ENCODE results near the gene DNAH12. TPM values are rescaled to one million over a fixed set of nuclear protein-coding genes. Genes with fewer than 3 reads are reported as not detected.

The DNAH12 gene
- total and polyA plus RNA-seq, 2 donors from 2014 or later, result 0.38 TPM; not detected in 1

DNA sequence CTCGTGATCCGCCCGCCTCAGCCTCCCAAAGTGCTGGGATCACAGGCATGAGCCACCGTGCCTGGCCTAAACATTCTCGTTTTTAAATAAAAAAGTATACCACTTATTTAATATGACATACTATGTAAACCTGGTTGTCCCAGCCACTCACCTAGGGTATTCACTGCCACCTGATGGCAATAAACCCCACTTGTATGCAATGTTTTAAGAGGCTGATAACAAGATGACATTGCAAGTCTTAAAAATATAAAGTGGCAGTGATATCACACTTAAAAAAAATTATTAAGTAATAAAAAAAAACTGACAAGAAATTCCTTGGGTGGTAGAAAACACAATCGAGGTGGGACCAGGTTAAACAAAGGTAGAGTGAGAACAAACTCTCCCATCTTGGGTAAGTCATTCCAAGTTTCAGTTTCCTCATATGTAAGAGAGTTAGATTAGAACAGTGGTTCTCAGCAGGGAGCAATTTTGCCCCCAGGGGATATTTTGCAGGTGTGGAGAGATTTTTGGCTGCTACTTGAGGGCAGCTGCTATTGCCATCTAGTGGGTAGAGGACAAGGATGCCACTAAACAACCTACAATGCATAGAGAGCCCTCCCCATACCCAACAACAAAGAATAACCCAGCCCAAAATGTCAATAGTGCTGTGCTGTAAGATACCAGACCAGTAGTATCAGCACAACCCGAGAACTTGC lies 38.5 kb upstream of the DNAH12 start:
- peak in 3 of 5 donors; percentile 23 to 28 (median 27) for DNase-seq
- intact Hi-C loops (cut with DNase I), result no loop called here
- peaks cover 0 to 4% (median 0%) of the 10 kb centered on the region in 3 donors for H3K36me3 ChIP-seq (ENCODE audit: control insufficient read depth in 2 of 3, insufficient read depth in 3 of 3, low read length in 3 of 3)
- H3K4me3 ChIP-seq (ENCODE audit: low read length in 3 of 3), result no peak overlapping the region
- H3K9ac ChIP-seq (ENCODE audit: low read length in 3 of 3), result no peak overlapping the region
- TF ChIP-seq, protein P1, sequence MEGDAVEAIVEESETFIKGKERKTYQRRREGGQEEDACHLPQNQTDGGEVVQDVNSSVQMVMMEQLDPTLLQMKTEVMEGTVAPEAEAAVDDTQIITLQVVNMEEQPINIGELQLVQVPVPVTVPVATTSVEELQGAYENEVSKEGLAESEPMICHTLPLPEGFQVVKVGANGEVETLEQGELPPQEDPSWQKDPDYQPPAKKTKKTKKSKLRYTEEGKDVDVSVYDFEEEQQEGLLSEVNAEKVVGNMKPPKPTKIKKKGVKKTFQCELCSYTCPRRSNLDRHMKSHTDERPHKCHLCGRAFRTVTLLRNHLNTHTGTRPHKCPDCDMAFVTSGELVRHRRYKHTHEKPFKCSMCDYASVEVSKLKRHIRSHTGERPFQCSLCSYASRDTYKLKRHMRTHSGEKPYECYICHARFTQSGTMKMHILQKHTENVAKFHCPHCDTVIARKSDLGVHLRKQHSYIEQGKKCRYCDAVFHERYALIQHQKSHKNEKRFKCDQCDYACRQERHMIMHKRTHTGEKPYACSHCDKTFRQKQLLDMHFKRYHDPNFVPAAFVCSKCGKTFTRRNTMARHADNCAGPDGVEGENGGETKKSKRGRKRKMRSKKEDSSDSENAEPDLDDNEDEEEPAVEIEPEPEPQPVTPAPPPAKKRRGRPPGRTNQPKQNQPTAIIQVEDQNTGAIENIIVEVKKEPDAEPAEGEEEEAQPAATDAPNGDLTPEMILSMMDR (IDR thresholded peaks at IDR 0.05; ENCODE audit: borderline replicate concordance, extremely low read depth, insufficient read depth), result no peak
- no peaks in the 10 kb centered on the region for H3K9me3 ChIP-seq (ENCODE audit: control insufficient read depth in 2 of 3, insufficient read depth in 1 of 3, low read length in 3 of 3)
- no peaks in the 10 kb centered on the region for H3K27me3 ChIP-seq (ENCODE audit: control insufficient read depth, insufficient read depth, low read length)
- FAIRE-seq, result no peak
- H3K4me1 ChIP-seq (ENCODE audit: control insufficient read depth in 2 of 3, insufficient read depth in 2 of 3, low read depth in 1 of 3, low read length in 3 of 3), result peaks cover 0 to 3% (median 0%) of the 10 kb centered on the region in 3 donors
- no peak overlapping the region for H3K27ac ChIP-seq (ENCODE audit: low read depth in 2 of 2, low read length in 2 of 2)

DNA sequence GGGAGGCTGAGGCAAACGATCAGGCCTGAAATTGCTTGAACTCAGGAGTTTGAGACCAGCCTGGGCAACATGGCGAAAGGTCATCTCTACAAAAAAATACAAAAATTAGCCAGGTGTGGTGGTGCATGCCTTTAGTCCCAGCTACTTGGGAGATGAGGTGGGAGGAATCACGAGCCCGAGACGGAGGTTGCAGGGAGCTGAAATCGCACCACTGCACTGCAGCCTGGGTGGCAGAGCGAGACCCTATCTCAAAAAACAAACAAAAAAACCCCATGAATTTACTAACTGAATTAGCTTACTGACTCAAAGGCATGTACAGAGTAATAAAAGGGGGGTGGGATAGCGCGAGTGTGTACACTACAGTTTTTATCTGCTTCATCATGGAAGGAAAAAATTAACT lies 33.7 kb upstream of the DNAH12 start:
- Histone ChIP-seq H3K9ac (ENCODE audit: low read length in 3 of 3) (no peak overlapping the region), H3K36me3 (ENCODE audit: control insufficient read depth in 2 of 3, insufficient read depth in 3 of 3, low read length in 3 of 3) (peaks cover 3 to 25% (median 7%) of the 10 kb centered on the region in 3 donors), H3K27me3 (ENCODE audit: control insufficient read depth, insufficient read depth, low read length) (no peaks in the 10 kb centered on the region), H3K9me3 (ENCODE audit: control insufficient read depth in 2 of 3, insufficient read depth in 1 of 3, low read length in 3 of 3) (no peaks in the 10 kb centered on the region), H3K4me1 (ENCODE audit: control insufficient read depth in 2 of 3, insufficient read depth in 2 of 3, low read depth in 1 of 3, low read length in 3 of 3) (peaks cover 0 to 4% (median 2%) of the 10 kb centered on the region in 3 donors), H3K27ac (ENCODE audit: low read depth in 2 of 2, low read length in 2 of 2) (no peak overlapping the region), H3K4me3 (ENCODE audit: low read length in 3 of 3) (no peak overlapping the region)
- TF ChIP-seq, protein P1 (IDR thresholded peaks at IDR 0.05; ENCODE audit: borderline replicate concordance, extremely low read depth, insufficient read depth), result no peak
- FAIRE-seq (no peak), DNase-seq (peak in 3 of 5 donors; percentile 61 to 80 (median 74))
- intact Hi-C loops (cut with DNase I), result no loop called here

DNA sequence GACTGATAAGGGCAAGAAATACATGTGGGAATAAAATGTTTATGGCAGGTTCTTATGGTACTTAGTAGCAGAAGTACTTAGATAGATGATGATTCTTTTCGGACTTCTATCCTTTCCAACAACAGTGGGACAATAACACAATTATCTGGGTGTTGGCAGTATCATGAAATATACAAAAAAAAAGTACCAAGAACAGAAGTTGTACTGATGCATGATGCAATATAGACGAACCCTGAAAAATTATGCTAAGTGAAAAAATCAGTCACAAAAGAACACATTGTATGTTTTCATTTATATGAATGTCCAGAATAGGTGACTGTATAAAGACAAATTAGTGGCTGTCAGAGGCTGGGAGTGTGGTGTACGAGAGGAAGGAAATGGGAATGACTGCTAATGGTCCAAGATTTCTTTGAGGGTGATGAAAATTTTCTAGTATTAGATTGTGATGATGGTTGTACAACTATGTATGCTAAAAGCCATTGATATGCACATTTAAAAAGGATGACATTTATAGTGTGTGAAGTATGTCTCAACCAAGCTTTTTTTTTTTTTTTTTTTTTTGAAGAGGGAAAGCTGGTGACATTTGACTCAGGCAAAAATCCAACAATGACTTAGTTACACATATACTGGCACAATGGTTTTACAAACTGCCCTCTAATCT lies 32.0 kb upstream of the DNAH12 start:
- Histone ChIP-seq H3K4me3 (ENCODE audit: low read length in 3 of 3) (no peak overlapping the region), H3K4me1 (ENCODE audit: control insufficient read depth in 2 of 3, insufficient read depth in 2 of 3, low read depth in 1 of 3, low read length in 3 of 3) (peaks cover 0 to 4% (median 2%) of the 10 kb centered on the region in 3 donors), H3K9ac (ENCODE audit: low read length in 3 of 3) (no peak overlapping the region), H3K27me3 (ENCODE audit: control insufficient read depth, insufficient read depth, low read length) (no peaks in the 10 kb centered on the region), H3K9me3 (ENCODE audit: control insufficient read depth in 2 of 3, insufficient read depth in 1 of 3, low read length in 3 of 3) (no peaks in the 10 kb centered on the region), H3K27ac (ENCODE audit: low read depth in 2 of 2, low read length in 2 of 2) (no peak overlapping the region), H3K36me3 (ENCODE audit: control insufficient read depth in 2 of 3, insufficient read depth in 3 of 3, low read length in 3 of 3) (peaks cover 6 to 34% (median 7%) of the 10 kb centered on the region in 3 donors)
- TF ChIP-seq, protein P1 (IDR thresholded peaks at IDR 0.05; ENCODE audit: borderline replicate concordance, extremely low read depth, insufficient read depth), result no peak
- intact Hi-C loops (cut with DNase I), result no loop called here
- FAIRE-seq (no peak), DNase-seq (no peak)

Data from kidney (tissue), 14 donors.